Neural crest cell (in vitro differentiated cells): ENCODE results near the gene TTC38. TPM values are rescaled to one million over a fixed set of nuclear protein-coding genes. Genes with fewer than 3 reads are reported as not detected.
"Not testable (repeated sequence)": the region's sequence is repeated elsewhere in the genome, so short reads cannot be mapped to it uniquely, and the experiment has no call there.

Experiments
- DNase-seq: peaks from one replicate; pipeline ENCODE4 v3.0.0; 2021; ENCODE audit warnings: low read depth, mixed read lengths, low spot score
- H3K27ac Mint-ChIP-seq: one replicate; pipeline ENCODE4 v1.8.0; 2021; ENCODE audit warnings: mild to moderate bottlenecking, mixed read lengths; ENCODE audit not compliant: unreplicated experiment
- H3K27me3 Mint-ChIP-seq: 2 replicates; pipeline ENCODE4 v1.8.0; 2021; ENCODE audit warnings: low read depth, mild to moderate bottlenecking, mixed read lengths
- H3K36me3 Mint-ChIP-seq: 2 replicates; pipeline ENCODE4 v1.8.0; 2021; ENCODE audit warnings: low read depth, mild to moderate bottlenecking, mixed read lengths
- H3K4me1 Mint-ChIP-seq: 2 replicates; pipeline ENCODE4 v1.8.0; 2021; ENCODE audit warnings: mixed read lengths
- H3K4me3 Mint-ChIP-seq: one replicate; pipeline ENCODE4 v1.8.0; 2021; ENCODE audit warnings: mild to moderate bottlenecking, mixed read lengths
- H3K9me3 Mint-ChIP-seq: 2 replicates; pipeline ENCODE4 v1.8.0; 2021; ENCODE audit warnings: mixed read lengths
- total RNA-seq: library from RNA; stranded (reverse); gene quantifications from 2 replicates; pipeline ENCODE4 v1.2.1, GENCODE V29; 2021
- TF ChIP-seq, protein P1 (sequence below): fragments of 200-600 bp; sonication (generic); conservative IDR thresholded peaks from 2 replicates; pipeline ENCODE4 v1.5.0; 2021; ENCODE audit warnings: antibody characterized with exemption, mild to moderate bottlenecking

TTC38 gene
- total RNA-seq, 1 donor from 2014 or later: 34.8 TPM

DNA sequence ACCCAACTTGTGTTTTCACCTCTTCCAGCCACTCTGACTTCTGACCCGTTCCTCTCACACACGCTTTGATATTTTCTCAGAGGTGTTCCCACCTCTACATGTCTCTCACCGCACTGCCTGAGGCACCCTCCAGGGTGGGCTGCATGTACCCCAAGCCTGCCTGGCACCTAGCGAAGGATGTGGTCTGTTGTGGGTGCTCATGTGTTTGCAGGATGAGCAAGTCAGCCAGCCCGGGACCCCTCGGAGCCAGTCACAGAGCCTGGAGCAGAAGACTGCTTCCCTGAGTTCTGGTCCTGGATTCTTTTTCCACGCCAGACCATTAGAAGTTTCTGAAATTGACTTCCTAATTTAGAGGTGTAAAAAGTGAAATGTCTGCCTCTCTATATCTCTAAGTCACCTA lies 32.7 kb downstream of the TTC38 start:
- H3K27ac Mint-ChIP-seq: no peak overlapping the region
- H3K9me3 Mint-ChIP-seq: no peaks in the 10 kb centered on the region
- H3K4me1 Mint-ChIP-seq: peaks cover 49% of the 10 kb centered on the region
- H3K27me3 Mint-ChIP-seq: no peaks in the 10 kb centered on the region
- no peak for DNase-seq
- TF ChIP-seq, protein P1, sequence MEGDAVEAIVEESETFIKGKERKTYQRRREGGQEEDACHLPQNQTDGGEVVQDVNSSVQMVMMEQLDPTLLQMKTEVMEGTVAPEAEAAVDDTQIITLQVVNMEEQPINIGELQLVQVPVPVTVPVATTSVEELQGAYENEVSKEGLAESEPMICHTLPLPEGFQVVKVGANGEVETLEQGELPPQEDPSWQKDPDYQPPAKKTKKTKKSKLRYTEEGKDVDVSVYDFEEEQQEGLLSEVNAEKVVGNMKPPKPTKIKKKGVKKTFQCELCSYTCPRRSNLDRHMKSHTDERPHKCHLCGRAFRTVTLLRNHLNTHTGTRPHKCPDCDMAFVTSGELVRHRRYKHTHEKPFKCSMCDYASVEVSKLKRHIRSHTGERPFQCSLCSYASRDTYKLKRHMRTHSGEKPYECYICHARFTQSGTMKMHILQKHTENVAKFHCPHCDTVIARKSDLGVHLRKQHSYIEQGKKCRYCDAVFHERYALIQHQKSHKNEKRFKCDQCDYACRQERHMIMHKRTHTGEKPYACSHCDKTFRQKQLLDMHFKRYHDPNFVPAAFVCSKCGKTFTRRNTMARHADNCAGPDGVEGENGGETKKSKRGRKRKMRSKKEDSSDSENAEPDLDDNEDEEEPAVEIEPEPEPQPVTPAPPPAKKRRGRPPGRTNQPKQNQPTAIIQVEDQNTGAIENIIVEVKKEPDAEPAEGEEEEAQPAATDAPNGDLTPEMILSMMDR: no peak
- peaks cover 18% of the 10 kb centered on the region for H3K36me3 Mint-ChIP-seq
- peak overlapping the region; percentile 72 for H3K4me3 Mint-ChIP-seq

DNA sequence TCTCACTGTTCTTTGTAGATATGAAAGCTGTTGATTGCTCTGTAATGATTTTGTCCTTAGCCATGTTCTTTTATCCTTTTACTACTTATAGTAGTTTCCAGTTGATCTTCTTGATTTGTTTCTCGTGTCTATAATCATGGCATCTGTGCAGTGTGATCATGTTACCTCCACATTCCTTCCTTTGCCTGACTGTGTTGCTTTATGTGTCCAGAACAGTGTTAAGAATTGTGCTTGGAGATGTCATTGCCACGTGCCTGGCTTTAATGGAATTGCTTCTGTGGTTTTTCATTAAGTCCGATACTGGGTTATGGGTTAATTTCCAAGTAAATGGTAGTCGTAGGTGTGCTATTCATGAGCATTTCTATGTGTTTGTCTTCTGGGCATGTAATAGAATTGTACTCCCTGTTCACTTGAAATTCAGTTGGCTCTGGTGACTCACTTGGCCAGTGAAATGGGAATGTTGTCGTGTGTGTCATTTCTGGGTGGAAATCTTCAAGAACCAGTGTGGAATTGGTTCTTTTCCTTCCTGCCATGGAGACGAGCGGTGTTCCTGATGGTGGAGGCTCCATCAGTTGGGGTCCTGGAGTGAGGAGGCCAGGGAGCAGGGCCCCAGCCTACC lies 35.6 kb downstream of the TTC38 start:
- peak overlapping the region; percentile 4 for H3K4me3 Mint-ChIP-seq
- H3K9me3 Mint-ChIP-seq: no peaks in the 10 kb centered on the region
- peaks cover 18% of the 10 kb centered on the region for H3K36me3 Mint-ChIP-seq
- TF ChIP-seq, protein P1: no peak
- H3K27me3 Mint-ChIP-seq: no peaks in the 10 kb centered on the region
- H3K27ac Mint-ChIP-seq: no peak overlapping the region
- DNase-seq: no peak
- peaks cover 30% of the 10 kb centered on the region for H3K4me1 Mint-ChIP-seq

DNA sequence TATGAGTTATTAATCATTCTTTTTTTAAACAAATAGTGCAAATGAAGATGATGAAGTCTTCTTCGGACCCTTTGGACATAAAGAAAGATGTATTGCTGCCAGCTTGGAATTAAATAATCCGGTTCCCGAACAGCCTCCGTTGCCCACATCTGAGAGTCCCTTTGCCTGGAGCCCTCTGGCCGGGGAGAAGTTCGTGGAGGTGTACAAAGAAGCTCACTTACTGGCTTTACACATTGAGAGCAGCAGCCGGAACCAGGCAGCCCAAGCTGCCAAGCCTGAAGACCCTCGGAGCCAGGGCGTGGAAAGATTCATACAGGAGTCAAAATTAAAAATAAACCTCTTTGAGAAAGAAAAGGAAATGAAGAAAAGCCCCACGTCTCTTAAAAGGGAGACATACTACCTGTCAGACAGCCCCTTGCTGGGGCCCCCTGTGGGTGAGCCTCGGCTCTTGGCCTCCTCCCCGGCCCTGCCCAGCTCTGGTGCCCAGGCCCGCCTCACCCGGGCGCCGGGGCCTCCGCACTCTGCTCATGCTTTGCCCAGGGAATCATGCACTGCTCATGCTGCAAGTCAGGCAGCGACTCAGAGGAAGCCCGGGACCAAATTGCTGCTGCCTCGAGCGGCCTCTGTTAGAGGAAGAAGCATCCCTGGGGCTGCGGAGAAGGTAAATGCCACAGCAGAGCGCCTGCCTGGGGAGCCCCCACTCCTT lies 40.6 kb downstream of the TTC38 start:
- Mint-ChIP-seq H3K4me1 (peaks cover 4% of the 10 kb centered on the region), H3K4me3 (no peak overlapping the region), H3K27ac (no peak overlapping the region), H3K9me3 (no peaks in the 10 kb centered on the region), H3K36me3 (peaks cover 15% of the 10 kb centered on the region), H3K27me3 (no peaks in the 10 kb centered on the region)
- TF ChIP-seq, protein P1: no peak
- no peak for DNase-seq

DNA sequence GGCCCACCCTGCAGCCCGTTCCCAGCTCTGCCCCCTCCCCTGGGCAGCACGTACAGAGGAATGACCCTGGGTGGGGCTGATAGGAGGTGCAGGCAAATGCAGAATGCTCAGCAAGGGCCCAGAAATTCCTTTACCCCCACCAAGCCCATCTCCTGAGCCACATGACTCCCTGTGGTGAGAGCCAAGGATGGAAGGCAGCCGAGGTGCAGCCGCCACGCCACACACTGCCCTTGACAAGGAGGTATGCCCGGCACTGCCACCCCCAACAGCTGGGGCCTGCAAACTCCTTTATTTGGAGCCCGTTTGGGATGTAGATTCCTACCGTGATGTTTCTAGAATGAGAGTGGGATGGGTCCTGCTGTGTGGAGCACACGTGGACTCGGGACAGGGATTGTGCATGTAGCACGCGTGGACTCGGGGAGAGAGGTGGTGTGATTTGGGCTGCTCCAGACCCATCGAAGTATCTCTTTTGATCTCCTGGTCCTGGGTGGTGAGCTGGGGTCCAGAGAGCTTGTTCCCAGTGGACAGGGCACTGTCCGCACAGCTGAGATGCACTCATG lies 41.8 kb downstream of the TTC38 start:
- DNase-seq: no peak
- H3K9me3 Mint-ChIP-seq: no peaks in the 10 kb centered on the region
- no peaks in the 10 kb centered on the region for H3K4me1 Mint-ChIP-seq
- H3K27ac Mint-ChIP-seq: no peak overlapping the region
- TF ChIP-seq, protein P1: no peak
- H3K27me3 Mint-ChIP-seq: no peaks in the 10 kb centered on the region
- peaks cover 10% of the 10 kb centered on the region for H3K36me3 Mint-ChIP-seq
- H3K4me3 Mint-ChIP-seq: no peak overlapping the region

GRCh38 chr22:46312056-46312455 lies 44.2 kb downstream of the TTC38 start:
- no peak for DNase-seq
- Mint-ChIP-seq H3K4me1 (no peaks in the 10 kb centered on the region), H3K27me3 (no peaks in the 10 kb centered on the region), H3K4me3 (no peak overlapping the region), H3K27ac (no peak overlapping the region), H3K36me3 (peaks cover 14% of the 10 kb centered on the region), H3K9me3 (no peaks in the 10 kb centered on the region)
- TF ChIP-seq, protein P1: no peak

DNA sequence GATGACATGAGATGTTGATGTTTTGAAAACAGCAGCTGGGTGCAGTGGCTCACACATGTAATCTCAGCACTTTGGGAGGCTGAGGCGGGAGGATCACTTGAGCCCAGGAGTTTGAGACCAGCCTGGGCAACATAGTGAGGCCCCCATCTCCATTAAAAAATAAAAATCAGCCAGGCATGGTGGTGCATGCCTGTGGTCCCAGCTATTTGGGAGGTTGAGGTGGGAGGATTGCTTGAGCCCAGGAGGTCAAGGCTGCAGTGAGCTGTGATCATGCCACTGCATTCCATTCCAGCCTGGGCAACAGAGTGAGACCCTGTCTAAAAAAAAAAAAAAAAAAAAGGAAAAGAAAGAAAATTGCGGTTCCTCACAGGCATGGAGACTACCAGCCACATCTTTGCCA lies 45.0 kb downstream of the TTC38 start:
- H3K27me3 Mint-ChIP-seq, H3K4me3 Mint-ChIP-seq, H3K4me1 Mint-ChIP-seq, H3K27ac Mint-ChIP-seq, DNase-seq, H3K9me3 Mint-ChIP-seq: not testable (repeated sequence)
- peaks cover 16% of the 10 kb centered on the region for H3K36me3 Mint-ChIP-seq
